ENCODE measurements around the gene SRSF8.
"Not testable (repeated sequence)": the region's sequence is repeated elsewhere in the genome, so short reads cannot be mapped to it uniquely, and the experiment has no call there.

SRSF8 gene, protein sequence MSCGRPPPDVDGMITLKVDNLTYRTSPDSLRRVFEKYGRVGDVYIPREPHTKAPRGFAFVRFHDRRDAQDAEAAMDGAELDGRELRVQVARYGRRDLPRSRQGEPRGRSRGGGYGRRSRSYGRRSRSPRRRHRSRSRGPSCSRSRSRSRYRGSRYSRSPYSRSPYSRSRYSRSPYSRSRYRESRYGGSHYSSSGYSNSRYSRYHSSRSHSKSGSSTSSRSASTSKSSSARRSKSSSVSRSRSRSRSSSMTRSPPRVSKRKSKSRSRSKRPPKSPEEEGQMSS

DNA sequence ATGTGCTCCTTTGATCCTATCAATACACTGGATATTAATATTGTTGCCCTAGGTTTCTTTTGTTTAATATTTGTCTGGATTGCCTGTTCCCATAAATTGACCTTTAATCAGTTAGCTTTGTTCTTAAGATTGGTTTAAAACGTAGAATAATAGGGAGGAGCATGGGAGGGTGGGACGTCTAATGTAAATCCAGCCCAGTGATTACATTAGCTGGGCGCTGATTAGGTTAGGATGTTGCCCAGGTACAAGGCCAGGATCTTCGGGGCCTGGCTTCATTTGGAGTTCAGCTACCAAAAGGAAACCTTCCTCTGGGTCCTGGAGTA, at the start of gene SRSF8:
Gene SRSF8 (plus strand): TSS at position 204 of the 323 bp plus-strand sequence. CDS start 308 bp downstream, outside the sequence.
- DNase-seq (ENCODE audit: low read depth, low spot score) = no peak

DNA sequence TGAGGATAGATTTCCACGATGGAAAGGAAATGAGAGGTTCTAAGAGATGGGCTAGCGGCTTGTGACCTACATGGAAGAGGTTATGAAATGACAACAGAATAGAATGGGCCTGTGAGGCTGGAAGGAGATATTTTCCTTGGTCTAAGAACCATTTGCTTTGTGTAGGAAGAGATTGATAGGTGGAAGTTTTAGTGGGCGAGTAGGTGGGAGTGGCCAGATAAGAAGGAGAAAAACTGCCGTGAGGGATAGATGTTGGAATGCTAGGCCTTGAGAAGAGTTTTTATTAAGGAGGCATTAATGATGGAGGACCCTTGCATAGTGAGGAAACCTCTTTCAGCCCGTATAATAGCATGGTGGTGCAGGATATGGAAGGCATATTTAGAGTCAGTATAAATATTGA, 45.3 kb upstream of the SRSF8 start:
- not testable (repeated sequence) for DNase-seq (ENCODE audit: low read depth, low spot score)

DNA sequence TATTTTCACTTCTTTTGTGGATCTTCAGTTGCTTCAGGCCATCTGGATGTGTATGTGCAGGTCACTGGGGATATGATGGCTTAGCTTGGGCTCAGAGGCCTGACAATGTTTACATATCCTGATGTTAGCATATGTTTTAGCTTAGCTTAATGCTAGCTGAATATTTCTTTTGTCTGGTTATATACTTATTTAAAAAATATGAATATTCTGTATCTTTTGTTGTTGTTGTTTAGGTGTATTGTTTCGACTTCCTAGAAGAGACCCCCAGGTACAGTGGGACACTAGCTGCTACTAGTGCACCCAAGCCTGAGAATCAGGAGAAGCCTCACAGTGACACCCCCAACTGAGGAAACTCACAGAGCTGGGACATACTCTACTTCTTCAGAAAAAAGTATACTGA, 41.8 kb upstream of the SRSF8 start, which contains the start of gene KDM4E:
Gene KDM4E (plus strand): TSS at position 301 of the 400 bp plus-strand sequence. CDS start 300 bp downstream, outside the sequence.
- no peak for DNase-seq (ENCODE audit: low read depth, low spot score)

DNA sequence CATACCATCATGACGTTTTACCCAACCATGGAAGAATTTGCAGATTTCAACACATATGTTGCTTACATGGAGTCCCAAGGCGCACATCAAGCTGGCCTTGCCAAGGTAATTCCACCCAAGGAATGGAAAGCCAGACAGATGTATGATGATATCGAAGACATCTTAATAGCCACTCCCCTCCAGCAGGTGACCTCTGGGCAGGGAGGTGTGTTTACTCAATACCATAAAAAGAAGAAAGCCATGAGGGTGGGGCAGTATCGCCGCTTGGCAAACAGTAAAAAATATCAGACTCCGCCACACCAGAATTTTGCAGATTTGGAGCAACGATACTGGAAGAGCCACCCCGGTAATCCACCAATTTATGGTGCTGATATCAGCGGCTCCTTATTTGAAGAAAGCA, 41.1 kb upstream of the SRSF8 start:
- not testable (repeated sequence) for DNase-seq (ENCODE audit: low read depth, low spot score)

DNA sequence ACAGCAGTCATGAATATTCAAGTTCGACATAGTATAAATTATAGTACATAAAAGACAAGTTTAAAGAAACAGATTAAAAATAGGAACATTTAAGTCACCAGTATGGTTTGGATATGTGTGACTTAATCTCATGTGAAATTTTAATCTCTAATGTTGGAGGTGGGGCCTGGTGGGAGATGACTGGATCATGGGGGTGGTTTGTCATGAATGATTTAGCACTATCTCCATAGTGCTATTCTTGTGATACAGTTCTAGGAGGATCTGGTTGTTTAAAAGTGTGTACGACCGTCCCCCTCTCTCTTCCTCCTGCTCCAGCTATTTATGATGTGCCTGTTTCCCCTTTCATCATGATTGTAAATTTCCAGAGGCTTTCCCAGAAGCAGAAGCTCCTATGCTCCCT, 38.4 kb upstream of the SRSF8 start:
- DNase-seq (ENCODE audit: low read depth, low spot score) = no peak

DNA sequence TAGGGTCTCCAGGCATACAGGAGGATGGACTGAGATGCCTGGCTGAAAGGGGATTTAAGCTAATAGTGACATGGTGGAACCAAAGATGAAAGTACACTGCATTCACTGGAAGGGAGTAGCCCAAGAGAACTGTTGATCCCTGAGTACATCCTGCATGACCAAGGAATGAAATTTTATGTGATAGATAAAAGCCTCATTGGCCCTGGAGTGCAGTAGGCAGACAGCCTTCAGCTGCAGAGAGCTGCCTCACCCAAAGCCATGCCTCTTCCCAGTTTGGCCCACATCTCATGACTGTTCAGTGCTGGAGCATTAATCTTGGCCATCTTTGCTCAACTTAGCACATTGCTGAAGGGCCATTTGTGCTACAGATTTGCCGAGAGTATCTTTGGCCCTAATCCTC, 33.7 kb upstream of the SRSF8 start:
- no peak for DNase-seq (ENCODE audit: low read depth, low spot score)

DNA sequence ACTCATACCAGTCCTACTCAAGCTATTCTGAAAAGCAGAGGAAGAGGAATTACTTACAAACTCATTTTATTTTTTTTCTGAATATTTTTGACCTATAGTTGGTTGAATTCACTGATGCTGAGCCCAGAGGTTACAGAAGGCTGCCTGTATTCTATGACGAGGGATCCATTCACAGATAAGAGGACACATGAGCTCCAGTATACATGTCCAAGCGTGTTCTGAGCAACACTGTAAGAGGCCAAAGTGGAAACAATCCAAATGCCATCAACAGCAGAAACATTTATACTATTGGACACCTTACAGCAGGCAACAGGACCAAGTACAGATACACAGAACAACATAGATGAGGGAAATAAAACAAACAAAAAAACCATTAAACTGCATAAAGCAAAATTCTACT, 31.4 kb upstream of the SRSF8 start:
- no peak for DNase-seq (ENCODE audit: low read depth, low spot score)

DNA sequence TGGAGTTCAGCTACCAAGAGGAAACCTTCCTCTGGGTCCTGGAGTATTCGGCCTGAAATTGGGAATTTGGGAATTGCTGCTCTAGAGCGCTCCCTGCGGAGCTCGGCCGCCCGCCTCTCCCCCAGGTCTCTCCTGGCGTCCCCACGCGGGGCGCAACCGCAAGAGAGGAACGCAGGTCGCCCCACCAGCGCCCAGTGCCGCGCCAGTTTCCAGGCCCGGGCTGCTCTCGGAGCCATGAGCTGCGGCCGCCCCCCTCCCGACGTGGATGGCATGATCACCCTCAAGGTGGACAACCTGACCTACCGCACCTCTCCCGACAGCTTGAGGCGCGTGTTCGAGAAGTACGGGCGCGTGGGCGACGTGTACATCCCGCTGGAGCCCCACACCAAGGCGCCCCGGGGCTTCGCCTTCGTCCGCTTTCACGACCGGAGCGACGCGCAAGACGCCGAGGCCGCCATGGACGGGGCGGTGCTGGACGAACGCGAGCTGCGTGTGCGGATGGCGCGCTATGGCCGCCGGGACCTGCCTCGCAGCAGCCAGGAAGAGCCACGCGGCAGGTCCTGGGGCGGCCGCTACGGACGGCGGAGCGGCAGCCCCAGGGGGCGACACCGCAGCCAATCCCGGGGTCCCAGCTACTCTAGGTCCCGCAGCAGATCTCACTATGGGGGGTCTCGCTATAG, 29.2 kb upstream of the SRSF8 start:
- not testable (repeated sequence) for DNase-seq (ENCODE audit: low read depth, low spot score)

DNA sequence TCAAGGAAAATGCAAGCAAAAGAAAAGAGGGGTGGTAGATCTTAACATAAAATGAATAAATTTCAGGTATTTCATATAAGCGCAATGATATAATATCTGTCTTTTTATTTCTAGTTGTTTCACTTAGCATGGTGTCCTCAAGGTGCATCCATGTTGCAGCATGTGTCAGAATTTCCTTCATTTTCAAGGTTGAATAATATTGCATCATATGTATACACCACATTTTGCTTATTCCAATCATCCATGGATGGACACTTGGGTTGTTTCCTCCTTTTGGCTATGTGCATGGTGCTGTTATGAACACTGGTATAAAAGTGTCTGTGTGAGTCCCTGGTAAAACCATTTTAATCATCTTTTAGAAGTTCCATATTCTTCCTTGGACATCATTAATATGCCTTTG, 24.5 kb upstream of the SRSF8 start:
- DNase-seq (ENCODE audit: low read depth, low spot score) = no peak

DNA sequence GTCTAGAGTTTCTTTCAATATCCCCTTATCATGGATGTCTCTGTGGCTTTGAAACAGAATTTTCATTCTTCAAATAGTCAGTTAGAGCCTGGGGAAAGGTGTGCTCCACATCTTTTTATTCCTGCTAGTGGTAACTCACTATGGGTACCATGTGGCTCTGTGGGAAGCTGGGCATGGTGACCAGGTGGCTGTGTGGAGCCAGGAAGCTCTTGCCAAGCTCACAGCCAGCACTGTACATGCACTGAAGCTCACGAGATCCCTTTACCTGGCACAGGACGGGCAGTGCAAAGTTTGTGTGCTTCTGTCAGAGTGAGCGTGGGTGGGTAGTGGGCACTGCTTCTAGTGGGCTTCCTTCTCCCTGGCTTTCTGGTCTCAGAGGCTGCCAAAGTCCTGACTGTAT, 23.8 kb upstream of the SRSF8 start:
- DNase-seq (ENCODE audit: low read depth, low spot score) = no peak

DNA sequence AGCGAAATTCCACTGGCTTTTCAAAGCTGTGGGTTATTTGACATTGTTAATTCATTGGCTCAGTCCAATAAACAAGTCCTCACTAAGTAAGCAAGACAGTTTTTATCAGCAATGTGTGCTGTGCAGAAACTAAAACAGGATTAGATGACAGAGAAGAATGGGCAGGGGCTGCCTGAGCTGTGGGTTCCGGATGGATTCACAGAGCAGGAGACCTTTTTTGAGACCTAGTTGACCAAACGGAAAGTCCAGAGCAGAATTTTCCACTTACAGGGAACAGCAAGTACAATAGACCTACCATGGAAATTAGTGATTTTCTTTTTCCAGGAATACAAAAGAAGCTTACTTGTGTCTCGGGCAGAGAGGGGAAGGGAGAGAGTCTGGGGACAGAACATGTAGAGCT, 22.7 kb upstream of the SRSF8 start:
- DNase-seq (ENCODE audit: low read depth, low spot score) = no peak

DNA sequence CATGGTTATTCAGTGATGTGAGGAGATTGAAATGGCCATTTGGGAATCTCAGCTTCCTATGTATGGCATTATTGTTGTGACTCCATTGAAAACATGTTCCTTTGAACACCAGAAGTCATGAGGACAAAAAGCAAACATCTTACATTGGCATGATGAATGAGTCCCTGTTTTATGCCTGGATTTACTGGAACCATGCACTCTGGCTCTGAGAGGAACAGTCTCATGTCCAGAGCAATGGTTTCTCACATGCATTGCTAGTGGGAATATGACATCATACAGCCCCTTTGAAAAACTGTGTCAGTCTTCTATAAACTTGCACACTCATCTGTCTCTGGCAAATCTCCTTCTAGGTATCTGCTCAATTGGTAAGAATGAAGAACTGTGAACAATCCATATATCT, 20.9 kb upstream of the SRSF8 start:
- no peak for DNase-seq (ENCODE audit: low read depth, low spot score)

DNA sequence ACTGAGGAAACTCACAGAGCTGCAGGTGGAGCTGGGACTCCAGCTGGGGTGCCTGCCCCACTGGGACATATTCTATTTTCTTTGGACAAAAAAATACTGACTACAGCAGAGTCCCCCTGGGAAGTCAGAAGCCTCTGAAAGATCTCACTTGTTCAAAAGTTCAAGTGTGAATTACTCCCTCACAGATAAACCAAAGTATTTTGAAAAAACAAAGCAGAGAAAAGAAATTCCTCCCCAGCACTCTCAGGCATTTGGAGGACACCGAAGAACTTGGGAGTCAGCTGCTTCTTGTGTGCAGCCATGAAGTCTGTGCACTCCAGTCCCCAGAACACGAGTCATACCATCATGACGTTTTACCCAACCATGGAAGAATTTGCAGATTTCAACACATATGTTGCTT, 17.6 kb upstream of the SRSF8 start, which contains the start of gene KDM4F:
Gene KDM4F (plus strand): TSS at position 301 of the 400 bp plus-strand sequence.
- DNase-seq (ENCODE audit: low read depth, low spot score) = not testable (repeated sequence)

DNA sequence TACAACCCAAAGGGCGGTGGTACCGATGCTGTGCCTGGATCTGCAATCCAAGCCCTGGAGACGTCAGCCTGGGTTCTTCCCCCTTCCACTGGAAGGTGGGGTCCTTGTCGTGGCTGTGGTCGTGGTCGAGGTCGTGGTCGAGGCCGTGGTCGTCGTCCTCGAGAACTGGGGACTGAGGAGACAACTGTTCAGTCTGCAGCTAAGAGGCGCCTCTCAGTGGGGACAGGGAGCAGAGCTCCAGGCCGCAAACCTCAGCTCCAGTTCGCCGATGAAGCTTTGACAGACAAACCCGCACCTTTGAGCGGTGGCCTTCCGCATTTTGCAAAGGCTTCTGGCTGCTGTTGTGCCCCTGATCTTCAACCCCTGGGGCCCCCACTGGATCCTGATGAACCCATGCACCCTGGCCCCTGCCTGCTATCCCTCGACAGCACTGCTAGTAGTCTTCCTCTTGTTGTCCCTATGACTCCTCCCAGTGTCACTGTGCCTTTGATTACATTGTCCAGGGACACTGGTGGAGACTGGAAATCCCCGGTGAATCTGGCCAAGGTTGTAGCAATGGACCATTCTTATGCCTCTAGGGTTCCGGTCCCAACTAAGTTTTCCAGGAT, 16.0 kb upstream of the SRSF8 start:
- no peak for DNase-seq (ENCODE audit: low read depth, low spot score)

DNA sequence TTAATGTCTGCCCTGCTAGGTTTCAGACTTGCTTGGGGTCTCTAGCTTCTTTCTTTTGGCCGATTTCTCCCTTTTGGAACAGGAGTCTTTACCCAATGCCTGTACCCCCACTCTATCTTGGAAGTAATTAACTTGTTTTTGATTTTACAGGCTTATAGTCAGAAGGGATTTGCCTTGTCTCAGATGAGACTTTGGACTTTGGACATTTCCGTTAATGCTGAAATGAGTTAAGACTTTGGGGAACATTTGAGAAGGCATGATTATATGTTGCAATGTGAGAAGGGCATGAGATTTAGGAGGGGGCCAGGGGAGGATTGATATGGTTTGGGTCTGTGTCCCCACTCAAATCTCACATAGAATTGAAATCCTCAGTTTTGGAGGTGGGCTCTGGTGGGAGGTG, 12.4 kb upstream of the SRSF8 start:
- no peak for DNase-seq (ENCODE audit: low read depth, low spot score)

DNA sequence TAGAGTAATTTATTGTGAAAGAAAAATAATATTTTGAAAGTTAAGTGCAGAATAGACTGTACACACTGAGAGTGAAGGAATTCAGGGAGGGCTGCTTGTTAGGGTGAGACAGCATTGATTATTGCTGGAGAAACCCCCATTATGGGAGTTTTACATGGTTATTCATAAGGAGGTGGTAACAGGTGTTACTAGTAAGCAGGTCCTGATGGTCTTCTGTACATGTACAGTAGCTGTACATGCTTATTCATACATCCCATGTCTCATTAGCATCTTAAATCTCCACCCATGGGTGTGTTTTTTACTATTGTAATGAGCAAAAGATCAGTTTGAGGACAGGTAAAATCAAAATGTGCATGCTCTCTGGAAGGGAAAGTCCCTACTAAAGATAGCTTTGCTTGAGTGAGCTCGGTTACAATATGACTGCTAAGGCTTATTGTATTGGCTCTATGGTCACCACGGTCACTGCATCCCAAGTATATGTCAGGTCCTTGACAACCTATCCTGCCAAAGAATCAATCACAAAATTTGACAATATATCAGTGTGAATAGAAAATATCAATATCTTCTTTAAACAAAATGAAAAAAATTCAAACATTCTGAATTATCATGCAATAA, 11.3 kb upstream of the SRSF8 start:
- DNase-seq (ENCODE audit: low read depth, low spot score) = no peak

DNA sequence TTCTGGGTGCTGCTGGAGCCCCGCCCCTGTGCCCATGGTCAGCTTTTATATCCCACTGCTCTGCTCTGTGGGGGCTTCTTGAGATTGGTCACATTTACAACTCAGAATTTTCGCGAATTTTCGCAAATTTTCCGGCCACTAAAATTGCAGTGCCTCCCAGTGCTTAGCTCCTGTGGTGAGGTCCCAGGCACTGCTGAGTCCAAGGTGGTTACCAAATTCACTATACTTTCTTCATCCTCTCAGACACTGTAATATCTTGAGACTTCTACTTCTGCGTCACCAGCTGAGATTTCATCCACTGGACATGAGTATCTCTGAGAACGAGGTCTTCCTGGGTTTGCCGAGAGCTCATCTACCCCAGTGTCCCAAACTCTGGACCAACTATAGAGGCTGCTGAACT, 8.8 kb upstream of the SRSF8 start:
- DNase-seq (ENCODE audit: low read depth, low spot score) = no peak

DNA sequence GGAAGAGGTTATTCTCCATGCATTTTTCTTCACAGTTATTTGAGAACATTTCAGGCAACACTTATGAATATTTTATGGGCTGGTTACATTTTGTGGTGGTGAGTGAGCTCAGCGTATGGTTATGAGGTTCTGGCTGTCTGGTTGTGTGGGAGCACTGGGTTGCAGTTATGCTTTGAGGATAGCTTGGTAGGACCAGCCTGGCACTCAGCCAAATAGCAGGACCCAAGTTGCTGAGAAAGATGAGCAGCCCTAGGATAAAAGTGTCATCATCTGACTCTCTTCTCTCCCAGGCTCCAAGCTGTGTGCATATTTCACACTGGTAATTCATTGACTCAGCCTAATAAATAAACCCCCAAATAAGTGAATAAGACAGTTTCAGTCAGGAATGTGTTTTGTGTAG, 8.1 kb upstream of the SRSF8 start:
- no peak for DNase-seq (ENCODE audit: low read depth, low spot score)

DNA sequence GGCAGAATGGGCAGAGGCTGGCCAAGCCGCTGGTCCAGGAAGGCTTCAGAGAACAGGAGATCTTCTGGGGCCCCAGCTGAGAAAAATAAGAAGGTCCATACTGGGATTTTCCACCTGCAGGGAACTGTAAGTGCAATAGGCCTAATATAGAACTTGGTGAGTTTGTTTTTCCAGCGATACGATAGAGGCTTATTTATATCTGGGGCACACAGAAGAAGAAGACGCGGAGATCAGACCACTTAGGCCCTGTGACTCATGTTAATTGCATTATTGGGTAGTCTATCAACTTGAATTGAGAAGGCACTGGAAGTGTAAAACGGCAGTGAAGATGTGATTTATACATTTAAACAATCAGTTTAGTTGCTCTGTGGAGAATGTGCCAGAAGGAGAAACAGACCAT, 7.7 kb upstream of the SRSF8 start:
- no peak for DNase-seq (ENCODE audit: low read depth, low spot score)

DNA sequence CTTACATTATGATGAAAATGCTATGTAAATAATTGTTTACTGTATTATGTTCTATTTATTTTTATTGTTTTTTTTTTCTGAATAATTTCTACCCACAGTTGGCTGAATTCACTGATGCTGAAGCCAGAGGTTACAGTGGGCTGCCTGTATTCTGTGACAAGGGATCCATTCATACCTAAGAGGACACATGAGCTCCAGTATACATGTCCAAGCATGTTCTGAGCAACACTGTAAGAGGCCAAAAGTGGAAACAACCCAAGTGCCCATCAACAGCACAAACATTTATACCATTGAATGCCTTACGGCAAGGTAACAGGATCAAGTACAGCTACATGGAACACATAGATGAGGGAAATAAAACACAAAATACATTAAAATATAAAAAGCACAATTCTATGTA, 1.4 kb upstream of the SRSF8 start:
- no peak for DNase-seq (ENCODE audit: low read depth, low spot score)

DNA sequence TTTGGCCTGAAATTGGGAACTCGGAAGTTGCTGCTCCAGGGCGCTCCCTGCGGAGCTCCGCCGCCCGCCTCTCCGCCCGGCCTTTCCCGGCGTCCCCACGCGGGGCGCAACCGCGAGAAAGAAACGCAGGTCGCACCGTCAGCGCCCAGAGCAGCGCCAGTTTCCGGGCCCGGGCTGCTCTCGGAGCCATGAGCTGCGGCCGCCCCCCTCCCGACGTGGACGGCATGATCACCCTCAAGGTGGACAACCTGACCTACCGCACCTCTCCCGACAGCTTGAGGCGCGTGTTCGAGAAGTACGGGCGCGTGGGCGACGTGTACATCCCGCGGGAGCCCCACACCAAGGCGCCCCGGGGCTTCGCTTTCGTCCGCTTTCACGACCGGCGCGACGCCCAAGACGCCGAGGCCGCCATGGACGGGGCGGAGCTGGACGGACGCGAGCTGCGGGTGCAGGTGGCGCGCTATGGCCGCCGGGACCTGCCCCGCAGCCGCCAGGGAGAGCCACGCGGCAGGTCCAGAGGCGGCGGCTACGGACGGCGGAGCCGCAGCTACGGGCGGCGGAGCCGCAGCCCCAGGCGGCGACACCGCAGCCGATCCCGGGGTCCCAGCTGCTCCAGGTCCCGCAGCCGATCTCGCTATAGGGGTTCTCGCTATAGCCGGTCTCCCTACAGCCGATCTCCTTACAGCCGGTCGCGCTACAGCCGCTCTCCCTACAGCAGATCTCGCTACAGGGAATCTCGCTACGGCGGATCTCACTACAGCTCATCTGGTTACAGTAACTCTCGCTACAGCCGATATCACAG, 521 bp downstream of the SRSF8 start:
- DNase-seq (ENCODE audit: low read depth, low spot score) = no peak

DNA sequence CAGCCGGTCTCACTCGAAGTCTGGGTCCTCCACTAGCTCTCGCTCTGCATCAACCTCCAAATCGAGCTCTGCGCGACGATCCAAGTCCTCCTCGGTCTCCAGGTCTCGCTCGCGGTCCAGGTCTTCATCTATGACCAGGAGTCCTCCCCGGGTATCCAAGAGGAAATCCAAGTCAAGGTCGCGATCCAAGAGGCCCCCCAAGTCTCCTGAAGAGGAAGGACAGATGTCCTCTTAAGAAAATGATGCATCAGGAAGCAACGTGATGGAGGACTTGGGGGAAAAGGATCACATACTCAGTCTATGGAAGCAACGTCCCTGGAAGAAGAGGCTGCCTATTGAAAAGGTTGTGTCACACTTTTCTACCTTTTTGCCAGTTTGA, 1.1 kb downstream of the SRSF8 start:
- DNase-seq (ENCODE audit: low read depth, low spot score) = no peak

Data from smooth muscle cell of the brain vasculature (primary cell).